ENCODE data around the gene C10orf120.

C10orf120 gene

DNA sequence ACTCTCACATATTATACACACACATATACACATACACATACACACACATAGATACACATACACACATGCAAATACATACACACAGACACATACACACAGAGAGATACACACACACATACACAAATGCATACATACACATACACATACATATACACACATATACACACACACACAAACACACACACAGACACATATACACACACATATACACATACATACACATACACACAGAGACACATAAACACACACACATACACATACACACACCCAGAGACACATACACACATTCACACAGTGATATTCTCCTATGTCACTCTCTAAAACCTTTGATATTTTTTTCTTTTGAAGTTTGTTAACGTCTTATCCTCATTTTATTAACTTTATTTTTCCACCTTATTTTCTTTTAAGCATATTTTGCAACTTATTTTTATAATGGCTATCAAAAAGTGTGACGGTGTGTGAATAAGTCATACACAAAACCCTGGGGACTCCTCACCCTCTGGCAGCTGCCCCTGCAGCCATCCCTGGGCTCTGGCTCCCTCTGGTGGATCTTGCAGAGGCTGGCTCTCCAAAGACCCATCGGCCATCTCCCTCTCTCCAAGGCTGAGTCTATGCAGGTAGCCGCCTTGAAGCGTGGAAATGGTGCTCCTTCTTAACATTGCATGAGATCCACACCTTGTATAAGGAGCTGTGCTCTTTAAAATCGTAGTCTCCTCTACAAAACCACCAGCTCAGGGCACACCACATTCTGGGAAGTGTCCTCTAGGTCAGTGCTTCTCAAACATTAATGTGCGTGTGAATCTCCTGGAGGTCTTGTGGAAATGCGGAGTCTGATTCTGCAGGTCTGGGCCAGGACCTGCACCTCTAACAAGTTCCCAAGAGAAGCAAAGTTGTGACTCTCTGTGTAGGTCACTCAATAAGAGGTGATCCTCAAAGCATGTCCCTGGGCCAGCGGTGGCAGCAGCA lies 4.1 kb upstream of the C10orf120 start:
- DNase-seq, result peak; percentile 47

DNA sequence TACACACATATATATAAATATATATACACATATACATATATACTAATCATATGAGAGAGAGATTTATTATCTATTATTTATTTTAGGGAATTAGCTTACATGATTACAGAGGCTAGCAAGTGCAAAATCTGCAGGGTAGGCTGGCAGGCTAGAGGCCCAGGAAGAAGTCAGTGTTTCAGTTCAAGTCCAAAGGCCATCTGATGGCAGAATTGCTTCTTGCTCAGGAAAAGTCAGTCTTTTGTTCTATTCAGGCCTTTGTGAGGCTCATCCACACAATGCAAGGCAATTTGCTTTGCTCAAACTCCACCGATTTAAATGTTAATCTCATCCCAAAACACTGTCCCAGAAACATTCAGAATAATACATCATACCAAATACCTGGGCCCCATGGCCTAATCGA lies 2.6 kb upstream of the C10orf120 start:
- no peak for DNase-seq

DNA sequence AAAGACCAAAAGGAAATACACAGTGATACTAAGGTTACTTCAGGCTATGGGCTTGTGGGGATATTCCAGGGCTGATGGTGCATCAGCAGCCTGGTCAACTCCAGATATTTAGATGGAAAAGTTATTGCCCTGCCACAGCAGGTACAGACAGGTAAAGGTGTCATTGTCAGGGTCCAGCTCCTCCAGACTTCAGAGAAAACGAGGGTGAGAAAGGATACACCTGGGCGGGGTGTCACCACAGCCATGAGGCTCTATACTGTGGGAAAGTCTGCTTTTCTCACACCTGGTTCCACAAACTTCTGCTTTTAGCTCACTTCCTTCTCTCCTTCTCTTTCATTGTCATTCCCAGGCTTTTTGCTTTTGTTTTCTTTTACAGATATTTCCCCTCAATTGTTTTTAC lies 2.0 kb upstream of the C10orf120 start:
- DNase-seq, result no peak

DNA sequence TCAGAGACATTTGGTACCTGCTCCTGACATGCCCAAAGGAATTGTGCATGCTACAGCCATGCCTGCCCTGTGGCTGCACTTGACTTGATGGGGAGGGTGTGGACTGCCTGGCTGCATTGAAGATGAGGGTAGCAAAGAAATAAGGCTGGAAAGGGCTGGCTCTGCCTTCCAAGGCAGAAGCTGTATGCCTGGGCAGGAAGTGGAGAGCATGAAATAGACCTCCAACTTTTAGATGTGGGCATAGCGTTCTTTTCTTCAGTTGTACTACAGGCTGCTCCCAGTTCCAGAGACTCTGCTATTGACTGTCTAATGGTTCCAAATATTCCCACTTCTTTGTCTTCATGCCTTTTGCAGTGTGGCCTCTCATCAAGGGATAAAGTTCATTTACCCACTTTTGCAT lies 3.0 kb downstream of the C10orf120 start:
- no peak for DNase-seq

DNA sequence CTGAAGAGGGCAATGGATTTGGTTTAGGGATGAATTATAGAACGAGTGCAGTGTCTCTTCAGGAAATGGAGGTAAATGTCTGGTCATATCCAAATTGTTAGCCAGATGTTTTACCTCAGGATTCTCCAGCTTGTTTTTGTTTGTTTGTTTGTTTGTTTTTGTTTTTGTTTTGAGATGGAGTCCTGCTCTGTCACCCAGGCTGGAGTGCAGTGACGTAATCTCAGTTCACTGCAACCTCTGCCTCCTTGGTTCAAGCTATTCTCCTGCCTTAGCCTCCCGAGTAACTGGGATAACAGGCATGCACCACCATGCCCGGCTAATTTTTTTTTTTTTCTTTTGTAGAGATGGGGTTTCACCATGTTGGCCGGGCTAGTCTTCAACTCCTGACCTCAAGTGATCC lies 6.9 kb downstream of the C10orf120 start:
- no peak for DNase-seq

DNA sequence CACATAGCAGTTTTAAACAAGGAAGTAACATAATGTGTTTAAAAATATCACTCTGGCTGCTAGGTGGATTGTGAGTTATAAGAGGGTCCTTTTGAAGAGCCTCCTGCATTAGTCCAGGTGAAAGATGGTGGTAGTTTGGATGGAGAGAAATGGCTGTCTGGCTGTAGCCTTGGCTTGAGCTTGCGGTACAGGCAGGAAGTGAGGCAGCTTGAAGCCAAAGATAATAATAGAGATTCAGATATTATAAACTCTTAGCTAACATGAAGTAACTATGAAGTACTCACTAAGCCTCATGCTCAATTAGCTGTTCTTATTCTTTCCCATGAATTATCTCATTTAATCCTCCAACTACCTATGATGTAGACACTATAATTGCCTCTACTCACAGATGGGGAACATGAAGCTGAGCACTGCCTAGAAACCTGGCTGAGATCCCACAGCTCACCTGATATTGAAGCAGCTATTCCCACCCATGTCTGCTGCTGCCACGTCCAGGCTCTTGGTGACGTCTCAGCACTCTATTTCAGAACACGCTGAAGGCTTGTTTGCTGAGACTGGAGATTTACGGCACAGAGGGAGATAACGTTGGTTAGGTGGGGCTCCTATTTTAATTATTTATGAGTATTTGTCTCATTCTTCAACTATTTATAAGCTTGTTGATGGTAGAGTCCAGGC lies 10.4 kb downstream of the C10orf120 start:
- no peak for DNase-seq

DNA sequence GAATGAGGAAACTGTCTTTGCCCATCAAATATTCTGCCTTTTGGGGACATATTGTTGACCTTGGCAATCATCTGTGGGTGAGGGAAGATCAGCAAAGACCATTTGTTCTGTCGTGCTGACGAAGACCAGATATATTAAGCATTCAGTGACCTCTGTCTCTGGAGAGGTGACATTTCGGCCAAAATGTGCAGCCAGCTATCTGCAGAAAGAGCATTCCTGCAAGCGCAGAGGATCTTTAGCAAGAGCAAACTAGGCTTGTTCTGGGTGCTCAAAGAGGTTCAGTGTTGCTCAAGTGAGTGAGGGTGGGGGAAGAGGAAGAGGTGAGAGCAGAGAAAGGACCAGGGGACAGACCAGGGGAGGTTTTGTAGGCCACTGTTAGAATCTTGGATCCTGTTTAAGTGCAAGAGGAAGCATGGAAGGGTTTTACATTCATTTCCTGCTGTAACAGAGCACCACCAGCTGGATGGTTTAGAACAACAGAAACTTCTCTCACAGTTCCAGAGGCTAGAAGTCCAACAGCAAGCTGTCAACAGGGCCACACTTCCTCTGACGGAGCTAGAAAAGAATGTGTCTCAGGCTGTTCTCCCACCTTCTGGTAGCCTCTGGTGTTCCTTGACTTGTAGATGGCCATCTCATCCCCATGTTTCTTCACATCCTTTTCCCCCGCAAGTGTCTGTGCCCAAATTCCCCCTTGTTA lies 11.2 kb downstream of the C10orf120 start:
- DNase-seq, result no peak

DNA sequence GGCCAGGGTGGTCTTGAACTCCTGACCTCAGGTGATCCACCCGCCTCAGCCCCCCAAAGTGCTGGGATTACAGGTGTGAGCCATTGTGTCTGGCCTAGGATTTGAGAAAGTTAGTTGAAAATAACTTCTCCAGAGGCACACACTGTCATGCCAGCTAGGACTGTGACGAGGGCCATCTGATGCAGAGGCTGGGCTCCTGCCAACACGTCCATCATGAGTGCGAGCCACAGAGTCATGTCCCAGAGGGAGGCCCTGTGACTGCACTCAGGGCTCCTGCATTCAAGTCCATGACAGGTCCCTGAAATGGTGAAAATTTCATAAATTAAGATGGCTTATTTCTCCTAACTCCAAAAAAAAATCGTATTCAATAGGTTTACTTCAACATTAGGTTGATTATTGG lies 17.1 kb downstream of the C10orf120 start:
- no peak for DNase-seq

DNA sequence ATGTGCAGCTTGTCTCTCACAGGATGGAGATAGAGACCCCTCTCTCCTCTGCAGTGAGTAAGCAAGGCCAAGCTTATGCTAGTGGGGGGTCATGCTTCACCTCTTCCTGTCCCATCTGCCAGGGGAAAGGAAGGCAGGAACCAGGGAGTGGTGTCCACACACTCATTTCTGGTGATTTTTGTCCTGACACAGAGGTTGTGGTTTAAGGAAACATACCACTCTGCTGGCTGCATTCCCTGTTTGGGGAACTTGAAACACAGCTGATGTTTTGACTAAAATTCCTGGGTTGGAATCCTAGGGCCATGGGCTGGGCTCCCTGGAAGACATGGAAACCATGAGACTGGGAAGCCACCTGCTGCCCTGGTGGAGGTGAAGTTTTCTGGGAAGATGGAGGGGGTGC lies 21.4 kb downstream of the C10orf120 start:
- DNase-seq, result no peak

DNA sequence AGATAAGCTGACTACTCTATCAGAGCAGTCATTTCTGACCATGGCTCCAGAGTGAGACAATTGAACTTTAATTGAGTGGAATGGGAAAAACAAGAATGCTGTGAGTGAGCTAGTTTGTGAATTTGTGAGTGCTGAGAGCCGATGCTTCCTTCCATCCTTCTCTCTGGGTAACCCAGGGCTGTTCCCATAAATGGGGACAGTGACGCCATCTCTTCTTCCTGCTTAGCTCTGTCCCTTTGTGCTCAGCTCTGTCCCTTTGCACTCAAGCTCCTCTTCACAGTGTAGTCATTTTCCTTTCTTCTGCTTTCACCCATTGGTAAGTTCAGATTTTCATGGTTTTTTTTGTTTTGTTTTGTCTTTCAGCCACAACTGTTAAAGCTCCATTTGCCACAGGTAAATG lies 24.4 kb downstream of the C10orf120 start:
- DNase-seq, result no peak

DNA sequence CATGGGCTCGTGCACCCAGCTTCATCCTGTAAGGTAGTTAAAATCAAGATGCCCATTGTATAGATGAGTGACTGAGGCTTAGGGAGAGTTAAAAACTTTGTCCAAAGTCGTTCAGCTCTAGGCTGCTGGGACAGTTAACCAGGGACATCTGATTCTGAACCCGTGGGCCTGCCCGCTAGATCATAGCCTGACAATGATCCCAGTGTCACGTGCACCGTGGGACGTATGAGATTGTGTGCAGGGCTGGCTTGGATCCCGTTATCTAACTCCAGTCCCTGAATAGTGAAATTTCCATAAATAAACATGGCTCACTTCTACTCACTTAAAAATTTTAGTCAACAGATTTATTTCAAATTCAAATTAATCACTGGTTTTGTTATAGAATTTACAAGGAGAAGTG lies 24.9 kb downstream of the C10orf120 start:
- DNase-seq, result no peak

DNA sequence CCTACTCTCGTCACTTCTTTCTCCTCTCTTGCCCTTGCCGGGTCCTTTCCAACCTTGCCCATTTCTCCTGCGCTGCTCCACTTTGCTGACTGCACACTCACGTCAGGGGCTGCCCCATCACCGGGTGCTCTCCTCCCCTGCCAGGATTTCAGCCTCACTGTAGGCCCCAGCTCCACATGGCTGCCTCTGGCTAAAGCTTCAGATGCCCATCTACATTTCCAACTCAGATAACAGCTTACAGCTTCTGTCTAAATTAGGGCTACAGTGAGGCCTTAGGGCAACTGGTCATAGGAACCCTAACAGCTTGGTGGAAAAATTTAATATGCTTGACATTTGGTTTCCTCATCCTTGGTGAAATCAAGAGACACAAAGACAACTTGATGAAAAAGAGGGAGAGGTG lies 25.9 kb downstream of the C10orf120 start:
- no peak for DNase-seq

DNA sequence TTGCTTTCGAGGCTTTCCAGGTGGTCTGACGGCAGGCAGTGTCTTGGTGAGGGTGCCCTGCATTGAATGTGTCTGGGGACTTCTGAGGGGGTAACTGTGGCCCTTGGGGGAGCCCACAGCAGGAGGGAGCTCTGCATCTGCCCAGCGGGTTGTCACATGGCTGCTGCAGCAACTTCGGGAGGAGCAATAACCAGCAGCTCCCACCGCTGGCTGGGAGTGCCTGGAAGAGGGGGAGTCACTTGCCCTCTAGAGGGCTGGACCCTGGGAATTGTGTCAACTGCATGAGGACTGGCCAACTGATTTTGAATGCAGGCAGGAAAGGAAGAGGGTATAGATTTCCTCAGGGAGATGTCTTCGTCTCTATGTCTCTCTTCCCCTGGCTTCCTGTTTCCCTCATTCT lies 26.4 kb downstream of the C10orf120 start:
- no peak for DNase-seq

DNA sequence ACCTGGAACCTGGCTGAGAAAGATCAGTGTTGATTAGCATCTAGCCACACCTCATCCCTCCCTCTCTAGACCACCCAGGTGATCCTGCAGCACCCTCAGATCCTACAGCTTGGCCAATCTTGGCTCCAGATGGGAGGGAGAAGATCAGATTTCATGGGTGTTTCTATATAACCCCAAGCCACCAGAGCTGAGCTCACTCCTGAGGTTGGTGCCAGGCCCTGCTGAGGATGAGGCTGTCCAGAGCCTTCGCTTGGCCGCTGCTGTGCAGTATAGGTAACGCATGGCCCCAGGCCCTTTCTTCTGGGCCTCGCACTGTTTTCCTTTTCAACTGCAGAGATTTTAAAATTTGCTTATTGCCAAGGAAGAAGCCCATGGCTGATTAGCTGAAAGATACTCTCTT lies 27.0 kb downstream of the C10orf120 start:
- DNase-seq, result no peak

DNA sequence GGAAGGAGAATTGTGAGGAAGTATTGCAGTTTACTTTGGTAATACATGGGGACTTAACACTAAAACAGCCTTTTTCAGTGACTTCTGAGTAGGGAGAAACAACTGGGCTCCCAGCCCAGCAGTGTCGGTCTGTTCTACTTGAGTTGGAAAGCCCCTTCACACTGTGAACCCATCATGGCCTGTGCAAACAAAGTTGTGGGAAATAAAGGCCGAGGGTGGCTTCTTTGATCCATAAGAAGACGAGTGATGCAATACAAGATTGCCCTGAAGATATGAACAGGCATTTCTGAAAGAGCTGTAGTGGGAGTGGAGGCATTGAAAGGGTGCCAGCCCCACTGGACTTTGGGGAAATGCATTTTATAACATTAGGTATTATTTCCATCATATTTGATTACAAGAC lies 28.3 kb downstream of the C10orf120 start:
- no peak for DNase-seq

DNA sequence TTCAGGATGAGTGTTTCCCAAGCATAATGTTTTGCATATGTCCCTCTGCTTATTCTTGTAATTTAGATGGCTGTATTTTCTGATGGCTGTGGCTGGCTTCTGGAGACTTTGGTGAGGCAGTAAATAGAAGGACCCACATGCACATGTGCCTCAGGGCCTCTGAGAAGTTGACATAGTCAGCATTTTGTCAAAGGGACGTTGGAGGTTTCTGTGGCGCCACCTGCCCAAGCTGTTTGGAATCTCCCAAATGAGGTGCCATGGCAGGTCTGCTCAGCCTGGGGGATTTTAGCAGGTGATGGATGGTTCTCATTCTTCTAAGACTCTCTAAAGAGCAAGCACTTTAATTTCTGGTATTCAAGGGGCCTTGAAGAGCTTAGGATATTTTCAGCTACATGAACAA lies 29.8 kb downstream of the C10orf120 start:
- DNase-seq, result no peak

DNA sequence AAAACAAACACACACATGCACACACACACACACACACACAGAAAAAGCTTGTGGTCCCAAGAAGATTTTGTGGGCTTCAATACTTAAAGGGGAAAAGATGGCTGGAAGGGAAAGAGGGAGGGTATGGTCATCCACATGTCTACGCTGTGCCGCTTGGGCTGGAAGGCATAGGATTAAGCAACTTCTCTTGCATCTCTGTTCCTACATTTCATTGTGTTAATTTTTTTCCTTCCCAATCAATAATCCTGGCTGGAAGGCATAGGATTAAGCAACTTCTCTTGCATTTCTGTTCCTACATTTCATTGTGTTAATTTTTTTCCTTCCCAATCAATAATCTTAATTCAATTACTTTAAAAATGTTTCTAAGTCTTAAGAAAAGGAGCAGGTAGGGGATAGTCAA lies 30.6 kb downstream of the C10orf120 start:
- no peak for DNase-seq

DNA sequence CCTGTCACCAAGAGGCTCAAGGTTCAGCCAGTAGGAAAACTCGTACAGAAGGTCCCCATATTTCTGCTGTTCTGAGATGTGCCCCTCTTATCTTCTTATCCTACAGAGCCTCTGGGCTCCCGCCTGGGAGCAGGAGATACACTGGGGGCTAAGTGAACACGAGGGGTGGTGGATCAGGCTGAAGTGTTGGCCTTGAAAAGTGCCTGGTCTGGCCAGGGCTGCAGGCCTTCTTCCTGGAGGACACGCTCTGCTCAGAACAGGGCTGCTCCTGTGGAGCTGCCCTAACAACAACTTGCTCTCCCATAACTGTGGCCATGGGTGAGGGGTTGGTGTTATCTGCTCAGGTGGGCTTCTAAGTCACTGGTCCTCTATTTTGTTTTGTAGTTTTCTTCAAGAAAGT lies 33.7 kb downstream of the C10orf120 start:
- DNase-seq, result no peak

DNA sequence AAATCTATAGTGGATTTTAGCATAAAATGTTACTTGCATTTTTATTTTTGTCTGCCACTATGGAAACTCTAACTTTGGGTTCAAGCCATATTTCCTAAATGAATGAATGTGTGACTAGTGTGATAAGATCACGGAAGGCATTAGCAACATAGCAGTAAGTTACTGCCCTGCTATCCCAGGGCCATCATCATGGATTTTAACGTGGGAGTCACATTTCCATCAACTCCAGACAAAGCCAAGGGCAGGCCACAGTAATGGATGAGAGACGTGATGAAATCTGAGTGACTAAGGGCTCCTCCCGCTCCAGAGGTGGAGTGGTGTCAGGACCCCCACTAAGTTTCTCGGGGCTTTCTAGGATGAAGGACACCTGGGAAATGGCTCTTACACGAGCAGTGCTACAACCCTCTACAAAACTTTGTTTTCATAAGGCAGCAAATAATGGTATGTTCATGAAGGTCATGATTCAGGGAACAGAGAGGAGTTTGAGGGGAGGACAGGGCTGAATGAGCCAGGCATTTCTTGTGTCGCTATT lies 34.3 kb downstream of the C10orf120 start:
- DNase-seq, result no peak

DNA sequence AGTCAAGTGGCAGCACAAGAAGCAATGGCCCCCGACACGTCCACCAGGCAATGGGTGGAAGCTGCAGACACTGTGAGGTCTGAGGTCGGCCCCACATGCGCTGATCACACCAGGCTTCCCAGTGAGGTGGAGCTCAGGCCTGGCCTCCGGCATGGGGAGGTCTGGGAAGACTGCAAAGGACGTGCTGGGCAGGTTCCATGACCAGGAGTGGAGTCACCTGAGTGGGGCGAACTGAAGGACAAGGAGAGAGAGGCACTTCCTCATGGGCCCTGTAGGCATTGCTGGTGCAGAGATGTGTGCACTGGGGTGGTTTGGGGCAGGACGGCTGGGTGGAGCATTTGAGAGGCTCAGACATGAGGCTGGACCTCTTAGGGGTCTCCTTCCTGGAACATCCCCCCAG lies 35.1 kb downstream of the C10orf120 start:
- DNase-seq, result no peak

DNA sequence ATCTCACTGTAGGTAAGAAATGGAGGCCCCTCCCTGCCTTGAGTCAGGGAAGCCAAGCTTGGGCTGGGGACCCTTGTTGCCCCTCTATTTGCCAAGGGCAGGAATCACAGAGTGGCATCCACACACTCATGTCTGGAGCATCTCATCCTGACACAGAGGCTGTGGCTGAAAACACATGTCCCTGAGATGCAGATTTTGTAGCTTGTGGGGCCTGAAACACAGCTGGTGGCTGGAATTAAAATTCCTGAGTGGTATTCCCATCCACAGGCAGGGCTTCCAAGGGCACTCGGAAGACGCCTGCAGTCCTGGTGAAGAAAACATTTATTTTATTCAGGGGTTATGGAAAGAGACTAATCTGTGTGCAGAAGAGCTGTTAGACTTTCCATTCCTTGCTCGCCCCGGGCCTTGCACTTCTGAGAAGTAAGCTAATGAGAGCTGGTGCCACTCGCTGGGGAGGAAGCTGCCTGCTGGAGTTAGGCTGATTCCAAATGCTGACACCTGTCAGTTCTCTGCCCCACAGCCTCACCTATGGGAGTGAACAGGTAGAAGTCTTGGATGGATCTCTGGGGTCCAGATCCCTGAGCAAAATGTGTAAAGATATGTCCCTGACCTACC lies 36.0 kb downstream of the C10orf120 start:
- no peak for DNase-seq

DNA sequence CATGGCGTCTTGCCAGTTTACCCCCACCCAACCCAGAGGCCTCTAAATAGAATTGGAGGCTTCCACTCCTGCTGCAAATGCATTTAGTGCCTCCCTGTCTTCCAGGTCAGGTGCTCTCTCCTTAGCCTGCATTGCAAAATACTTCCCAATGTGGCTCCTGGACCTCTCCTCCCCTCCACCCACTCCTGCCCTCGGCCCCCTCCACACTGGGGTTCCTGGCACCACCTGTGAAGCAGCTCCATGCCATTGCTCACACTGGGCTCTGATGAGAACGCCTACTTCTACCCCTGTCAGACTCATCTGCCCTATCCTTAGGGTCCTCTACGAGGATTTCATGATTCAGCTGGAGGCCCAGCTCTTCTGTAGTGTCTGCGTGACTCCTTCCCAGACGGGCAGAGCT lies 37.4 kb downstream of the C10orf120 start:
- no peak for DNase-seq

DNA sequence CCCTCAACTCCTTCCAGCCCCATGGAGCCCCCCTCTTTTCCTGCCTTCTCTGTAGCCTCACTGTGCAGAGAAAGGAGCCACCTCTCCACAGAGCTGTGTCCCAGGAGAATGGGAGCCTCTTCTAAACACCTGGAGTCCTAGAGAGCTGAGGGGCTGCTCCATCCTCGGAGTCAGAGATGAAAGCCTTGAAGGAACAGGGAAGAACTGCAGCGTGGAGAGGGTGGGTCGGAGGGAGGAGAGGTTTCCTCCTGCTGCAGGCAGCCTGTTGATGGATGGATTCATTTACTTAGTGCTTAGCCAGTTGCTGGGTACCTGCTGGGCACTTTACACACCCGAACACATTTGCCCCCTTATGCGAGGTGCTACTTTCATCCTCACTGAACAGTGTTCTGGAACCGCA lies 39.0 kb downstream of the C10orf120 start:
- no peak for DNase-seq
